Ishikawa (cell line): ENCODE data around the gene PSAP.

Experiments
- CEBPB ChIP-seq: IDR thresholded peaks from 2 replicates; pipeline ENCODE4 v1.6.1; 2012
- CREB1 ChIP-seq: IDR thresholded peaks from 2 replicates; pipeline ENCODE4 v1.6.1; 2012; ENCODE audit warnings: low read depth
- EGR1 ChIP-seq: IDR thresholded peaks from 2 replicates; pipeline ENCODE4 v1.6.1; 2012
- EP300 ChIP-seq: IDR thresholded peaks from 2 replicates; pipeline ENCODE4 v1.6.1; 2012; ENCODE audit warnings: borderline replicate concordance
- FOXM1 ChIP-seq: IDR thresholded peaks from 2 replicates; pipeline ENCODE4 v1.6.1; 2012; ENCODE audit warnings: low read depth, borderline replicate concordance
- MAX ChIP-seq: IDR thresholded peaks from 2 replicates; pipeline ENCODE4 v1.6.1; 2012
- NFIC ChIP-seq: IDR thresholded peaks from 2 replicates; pipeline ENCODE4 v1.6.1; 2012
- RAD21 ChIP-seq: IDR thresholded peaks from 2 replicates; pipeline ENCODE4 v1.6.1; 2012; ENCODE audit warnings: low read depth
- REST ChIP-seq: IDR thresholded peaks from 2 replicates; pipeline ENCODE4 v1.6.1; 2012; ENCODE audit warnings: low read depth, mild to moderate bottlenecking
- TAF1 ChIP-seq: IDR thresholded peaks from 2 replicates; pipeline ENCODE4 v1.6.1; 2012; ENCODE audit warnings: low read depth, mild to moderate bottlenecking
- TCF12 ChIP-seq: IDR thresholded peaks from 2 replicates; pipeline ENCODE4 v1.6.1; 2012; ENCODE audit warnings: low read depth
- TEAD4 ChIP-seq: IDR thresholded peaks from 2 replicates; pipeline ENCODE4 v1.6.1; 2012
- USF1 ChIP-seq: IDR thresholded peaks from 2 replicates; pipeline ENCODE4 v1.6.1; 2012
- YY1 ChIP-seq: IDR thresholded peaks from 2 replicates; pipeline ENCODE4 v1.6.1; 2012; ENCODE audit warnings: low read depth
- ZBTB7A ChIP-seq: IDR thresholded peaks from 2 replicates; pipeline ENCODE4 v1.6.1; 2012; ENCODE audit warnings: low read depth

The PSAP gene

GRCh38 chr10:71893258-71893815 lies 42.3 kb upstream of the PSAP start:
- TF ChIP-seq RAD21, result no peak
- TF ChIP-seq MAX, result no peak
- TF ChIP-seq TCF12, result no peak
- no peak for TF ChIP-seq TAF1
- no peak for TF ChIP-seq FOXM1
- TF ChIP-seq REST, result no peak

- no peak for TF ChIP-seq TCF12
- TF ChIP-seq REST, result no peak
- TF ChIP-seq TAF1, result no peak
- no peak for TF ChIP-seq ZBTB7A
- TF ChIP-seq CEBPB, result no peak
Observed at GRCh38 chr10:71891437-71891836, 40.4 kb upstream of the PSAP start.

GRCh38 chr10:71889388-71889987 lies 38.4 kb upstream of the PSAP start:
- no peak for TF ChIP-seq CEBPB
- TF ChIP-seq NFIC, result no peak
- TF ChIP-seq EGR1, result no peak
- no peak for TF ChIP-seq YY1
- TF ChIP-seq TEAD4, result no peak
- no peak for TF ChIP-seq TCF12
- no peak for TF ChIP-seq EP300
- TF ChIP-seq ZBTB7A, result no peak
- TF ChIP-seq RAD21, result no peak
- no peak for TF ChIP-seq CREB1
- no peak for TF ChIP-seq MAX
- no peak for TF ChIP-seq USF1
- TF ChIP-seq TAF1, result no peak
- TF ChIP-seq FOXM1, result no peak
- TF ChIP-seq REST, result no peak

GRCh38 chr10:71888623-71889387 lies 37.8 kb upstream of the PSAP start:
- TF ChIP-seq NFIC, result no peak
- TF ChIP-seq EGR1, result no peak
- peak; percentile 84 for TF ChIP-seq MAX
- peak; percentile 94 for TF ChIP-seq CEBPB
- TF ChIP-seq TEAD4, result no peak
- TF ChIP-seq REST, result no peak
- TF ChIP-seq TCF12, result no peak
- no peak for TF ChIP-seq FOXM1
- TF ChIP-seq USF1, result no peak
- no peak for TF ChIP-seq CREB1
